ENCODE results near the gene ADM2. TPM values are rescaled to one million over a fixed set of nuclear protein-coding genes. Genes with fewer than 3 reads are reported as not detected.

Gene ADM2
- total RNA-seq, 4 donors from 2014 or later, result 0.12 TPM; not detected in 3

- TF ChIP-seq CTCF (IDR thresholded peaks at IDR 0.05), result no peak
These were observed 23.2 kb downstream of the ADM2 start for GRCh38 chr22:50504369-50505211.

GRCh38 chr22:50505276-50505775 lies 24.0 kb downstream of the ADM2 start:
- no peak for TF ChIP-seq CTCF (IDR thresholded peaks at IDR 0.05)
- DNase-seq (ENCODE audit: low spot score), result no peak
- no peak for ATAC-seq (ENCODE audit: low FRiP score)

More at GRCh38 chr22:50504369-50505211, 23.2 kb downstream of the ADM2 start:
- DNase-seq (ENCODE audit: low spot score) (no peak), ATAC-seq (ENCODE audit: low FRiP score) (no peak)

- no peak for DNase-seq (ENCODE audit: low spot score)
- TF ChIP-seq CTCF (IDR thresholded peaks at IDR 0.05), result no peak
- no peak for ATAC-seq (ENCODE audit: low FRiP score)
These were observed 24.6 kb downstream of the ADM2 start for GRCh38 chr22:50505776-50506610.

GRCh38 chr22:50506611-50507420 lies 25.5 kb downstream of the ADM2 start:
- TF ChIP-seq CTCF (IDR thresholded peaks at IDR 0.05), result no peak
- peak; percentile 24 for ATAC-seq (ENCODE audit: low FRiP score)
- DNase-seq (ENCODE audit: low spot score), result no peak

- peak; percentile 72 for ATAC-seq (ENCODE audit: low FRiP score)
- peak; percentile 61 for DNase-seq (ENCODE audit: low spot score)
- TF ChIP-seq CTCF (IDR thresholded peaks at IDR 0.05), result no peak
These were observed 26.2 kb downstream of the ADM2 start, which contains the start of gene LMF2 for GRCh38 chr22:50507421-50507990. Gene LMF2, minus strand, starts transcription at chr22:50507702. Its CDS starts 27 bp downstream, at chr22:50507675.
